GM13977 (cell line): ENCODE results near the gene EYA2.

Experiments used
- DNase-seq: peaks from one replicate; pipeline ENCODE4 v3.0.0; 2012; ENCODE audit warnings: low spot score
- CTCF ChIP-seq: IDR thresholded peaks from 2 replicates; pipeline ENCODE4 v1.5.1; 2012; ENCODE audit warnings: mild to moderate bottlenecking, control low read depth; ENCODE audit not compliant: insufficient read depth; ENCODE audit errors: extremely low read depth, missing control alignments
- in situ Hi-C: fragments of 300-500 bp; cut with MboI; formaldehyde crosslinking; loops from one replicate; pipeline ENCODE4 v1.12.0; 2022; ENCODE audit warnings: low sequenced_read_pairs, low pct_unique_long_range_greater_than_20kb, mixed read lengths, inconsistent platforms; ENCODE audit not compliant: unreplicated experiment

Gene EYA2

GRCh38 chr20:46946796-46947195 is 52.2 kb downstream of the EYA2 start:
- no peak for TF ChIP-seq CTCF
- DNase-seq, result no peak
- in situ Hi-C loops, result no loop called here

GRCh38 chr20:46948081-46948480 is 53.4 kb downstream of the EYA2 start:
- DNase-seq, result no peak
- TF ChIP-seq CTCF, result no peak
- in situ Hi-C loops, result no loop called here

GRCh38 chr20:46951405-46951804 is 56.8 kb downstream of the EYA2 start:
- in situ Hi-C loops, result no loop called here
- no peak for DNase-seq
- no peak for TF ChIP-seq CTCF

- TF ChIP-seq CTCF, result no peak
- DNase-seq, result no peak
- in situ Hi-C loops, result no loop called here
These were observed 57.3 kb downstream of the EYA2 start for GRCh38 chr20:46951840-46952497.

- no peak for DNase-seq
- in situ Hi-C loops, result no loop called here
- TF ChIP-seq CTCF, result no peak
These were observed 59.0 kb downstream of the EYA2 start for GRCh38 chr20:46953596-46953995.

- TF ChIP-seq CTCF, result no peak
- no peak for DNase-seq
- in situ Hi-C loops, result no loop called here
These were observed 59.9 kb downstream of the EYA2 start for GRCh38 chr20:46954490-46955038.
